KOPT-K1 (cell line): Measurements from ENCODE around the gene AEN.
"Not testable (repeated sequence)": the region's sequence is repeated elsewhere in the genome, so short reads cannot be mapped to it uniquely, and the experiment has no call there.

Source experiments
- H3K27ac ChIP-seq: fragments of 200-600 bp; sonication (generic); 2 replicates; pipeline ENCODE4 v1.5.1; 2016; ENCODE audit warnings: antibody characterized with exemption, mild to moderate bottlenecking, low read depth, low read length; ENCODE audit not compliant: poor library complexity, severe bottlenecking
- H3K36me3 ChIP-seq: fragments of 200-600 bp; sonication (generic); 2 replicates; pipeline ENCODE4 v1.5.1; 2017; ENCODE audit warnings: antibody characterized with exemption, mild to moderate bottlenecking, low read length, moderate library complexity; ENCODE audit not compliant: insufficient read depth
- H3K9me3 ChIP-seq: fragments of 200-600 bp; sonication (generic); 2 replicates; pipeline ENCODE4 v1.5.1; 2017; ENCODE audit warnings: antibody characterized with exemption, low read length, mild to moderate bottlenecking; ENCODE audit not compliant: insufficient read depth, poor library complexity, severe bottlenecking

Gene AEN

DNA sequence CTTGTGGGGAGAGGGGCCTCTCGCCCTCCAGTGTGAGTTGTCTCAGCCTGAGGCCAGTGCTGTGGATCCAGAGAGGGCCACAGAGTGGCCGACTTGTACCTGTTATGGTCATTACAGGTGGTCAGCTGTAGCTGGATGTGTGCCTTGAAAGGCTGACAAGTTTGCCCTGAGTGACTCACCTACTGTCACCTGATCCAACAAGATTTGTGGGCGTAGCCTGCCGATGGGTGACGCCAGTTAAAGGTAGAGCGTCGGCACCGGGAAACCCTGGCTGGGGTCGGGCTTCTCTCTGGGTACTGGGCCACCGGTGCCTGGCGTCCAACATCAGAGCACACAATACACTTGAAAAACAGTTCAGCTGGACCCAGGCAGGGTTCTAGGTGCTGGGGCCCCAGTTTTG, 14.9 kb downstream of the AEN start:
- Histone ChIP-seq H3K9me3 (no peaks in the 10 kb centered on the region), H3K27ac (peak overlapping the region; percentile 60), H3K36me3 (peaks cover 46% of the 10 kb centered on the region)

DNA sequence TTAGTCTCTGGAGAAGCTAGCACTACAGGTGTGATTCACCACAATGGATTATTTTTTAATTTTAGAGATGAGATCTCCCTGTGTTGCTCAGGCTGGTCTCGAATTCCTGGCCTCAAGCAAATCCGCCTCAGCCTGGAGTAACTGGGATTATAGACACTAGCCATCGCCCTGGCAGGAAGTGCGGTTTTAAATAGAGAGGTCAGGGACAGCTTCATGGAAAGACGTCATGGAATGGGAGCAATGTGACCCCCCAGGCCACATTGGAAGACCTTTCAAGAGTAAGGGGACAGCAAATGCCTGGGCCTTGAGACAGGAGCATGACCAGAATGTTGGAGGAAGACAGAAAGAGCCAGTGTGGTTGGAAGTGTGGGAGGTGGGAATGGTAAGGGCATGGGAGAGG, 15.5 kb downstream of the AEN start:
- H3K27ac ChIP-seq: peak overlapping the region; percentile 60
- H3K9me3 ChIP-seq: no peaks in the 10 kb centered on the region

DNA sequence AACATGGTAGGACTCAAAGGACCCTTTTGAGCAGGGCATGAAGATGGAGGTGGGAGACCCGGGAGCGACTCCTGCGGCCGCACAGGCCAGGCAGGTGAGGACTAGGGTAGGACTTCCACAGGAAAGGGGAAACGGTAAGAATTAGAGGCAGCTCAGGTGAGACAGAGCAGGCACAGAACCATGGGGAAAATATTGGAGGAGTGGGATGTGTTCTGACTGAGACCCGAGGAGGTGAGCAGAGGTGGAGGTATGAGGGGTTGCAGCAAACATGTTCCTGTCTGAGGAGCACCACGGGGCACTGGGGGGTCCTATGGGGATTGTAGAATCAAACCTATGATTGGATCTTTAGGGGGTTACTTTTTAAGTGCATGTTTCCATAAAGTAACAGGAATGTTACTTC, 16.3 kb downstream of the AEN start:
- Histone ChIP-seq H3K36me3 (peaks cover 32% of the 10 kb centered on the region), H3K9me3 (no peaks in the 10 kb centered on the region)

More for the DNA sequence above, 15.5 kb downstream of the AEN start:
- H3K36me3 ChIP-seq: peaks cover 40% of the 10 kb centered on the region

DNA sequence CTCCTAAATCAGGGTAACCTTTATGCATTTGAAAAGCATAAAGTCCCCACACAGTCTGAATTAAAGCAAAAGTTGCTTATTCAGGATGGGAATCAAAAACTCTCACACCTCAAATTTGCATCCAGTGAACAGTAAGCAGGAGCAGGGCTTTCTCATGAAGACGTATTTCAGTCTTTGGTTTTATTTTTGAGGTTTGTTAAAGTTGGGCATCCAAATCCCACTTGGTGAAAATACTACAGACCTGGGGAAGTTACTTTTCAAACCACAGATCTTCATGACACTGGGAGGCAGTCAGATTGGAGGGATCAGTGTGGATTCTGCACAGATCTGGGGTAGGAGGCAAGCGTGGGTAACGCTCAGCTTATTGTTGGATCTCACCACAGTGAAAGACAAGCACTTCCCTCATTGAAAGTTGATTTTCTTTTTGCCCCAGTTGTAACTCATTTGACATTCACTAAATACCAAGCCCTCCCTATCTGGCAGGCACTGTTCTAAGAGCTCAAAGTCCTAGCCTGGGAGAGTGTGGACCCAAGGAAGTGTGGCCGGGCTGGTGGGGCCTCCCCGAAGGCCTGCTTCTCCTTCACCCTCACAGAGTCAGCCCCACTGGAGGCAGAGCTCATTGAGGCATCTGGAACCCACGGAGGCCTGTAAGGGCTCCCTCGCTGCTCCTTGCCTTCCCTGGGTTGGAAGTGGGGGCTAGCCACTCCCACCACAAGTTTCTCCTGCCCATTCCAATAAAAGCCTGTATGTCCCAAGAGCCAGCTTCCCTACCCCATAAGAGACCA, 16.9 kb downstream of the AEN start:
- peak overlapping the region; percentile 68 for H3K27ac ChIP-seq
- H3K36me3 ChIP-seq: peaks cover 26% of the 10 kb centered on the region

More for the DNA sequence above, 16.3 kb downstream of the AEN start:
- H3K27ac ChIP-seq: no peak overlapping the region

DNA sequence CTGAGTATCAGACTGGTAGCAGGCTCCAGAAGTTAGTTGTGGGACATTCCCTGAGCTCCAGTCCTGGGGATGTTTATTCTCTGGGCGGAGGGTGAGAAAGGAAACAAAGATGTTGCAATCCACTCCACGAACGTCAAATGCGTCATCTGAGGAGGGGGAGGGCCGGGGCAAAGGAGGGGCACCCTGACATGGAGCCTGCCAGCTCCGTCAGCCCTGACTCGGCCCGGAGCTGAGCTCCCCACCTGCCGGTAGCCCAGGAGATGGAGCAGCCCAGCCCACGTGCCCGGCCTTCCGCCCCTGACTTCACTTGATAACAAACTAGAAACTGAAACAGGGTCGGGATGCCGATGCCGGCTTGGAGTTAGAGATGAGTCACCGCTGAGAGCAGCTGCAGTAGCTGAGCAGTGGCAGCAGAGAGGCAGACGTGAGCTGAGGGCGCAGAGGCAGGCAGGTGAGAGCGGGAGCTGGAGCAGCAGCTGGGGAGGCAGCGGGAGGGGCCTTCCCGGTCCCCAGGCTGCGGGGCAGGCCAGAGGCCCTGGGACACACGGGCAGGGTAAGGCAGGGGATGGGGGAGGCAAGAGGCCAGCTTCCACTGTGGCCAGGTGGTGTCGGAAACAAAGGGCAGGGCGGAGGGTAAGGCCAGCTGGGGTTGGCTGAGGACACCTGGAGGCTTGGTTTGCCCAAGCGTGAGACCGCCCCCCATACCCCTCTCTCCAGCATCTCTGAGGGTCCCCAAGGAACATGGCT, 17.7 kb downstream of the AEN start, which contains the start of gene ISG20:
Gene ISG20 (plus strand): TSS at position 391 of the 747 bp plus-strand sequence. CDS start 351 bp downstream, at position 742.
- no peaks in the 10 kb centered on the region for H3K9me3 ChIP-seq
- H3K36me3 ChIP-seq: peaks cover 19% of the 10 kb centered on the region
- peak within 1 kb of the TSS; percentile 68 for H3K27ac ChIP-seq

More for the DNA sequence above, 16.9 kb downstream of the AEN start:
- H3K9me3 ChIP-seq: no peaks in the 10 kb centered on the region

GRCh38 chr15:88641959-88642452, 20.9 kb downstream of the AEN start:
- Histone ChIP-seq H3K27ac (no peak overlapping the region), H3K36me3 (no peaks in the 10 kb centered on the region), H3K9me3 (no peaks in the 10 kb centered on the region)

DNA sequence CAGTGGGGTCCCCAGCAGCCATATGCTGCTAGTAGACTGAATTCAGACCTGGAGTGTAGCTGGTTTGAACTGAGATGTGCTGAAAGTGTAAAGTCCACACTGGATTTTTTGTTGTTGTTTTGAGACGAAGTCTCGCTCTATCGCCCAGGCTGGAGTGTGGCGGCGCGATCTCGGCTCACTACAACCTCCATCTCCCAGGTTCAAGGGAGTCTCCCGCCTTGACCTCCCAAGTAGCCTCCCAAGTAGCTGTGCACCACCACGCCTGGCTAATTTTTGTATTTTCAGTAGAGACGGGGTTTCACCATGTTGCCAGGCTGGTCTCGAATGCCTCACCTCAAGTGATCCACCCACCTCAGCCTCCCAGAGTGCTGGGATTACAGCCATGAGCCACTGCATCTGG, 21.4 kb downstream of the AEN start:
- H3K27ac ChIP-seq, H3K9me3 ChIP-seq, H3K36me3 ChIP-seq: not testable (repeated sequence)

GRCh38 chr15:88644741-88645140, 23.6 kb downstream of the AEN start:
- H3K27ac ChIP-seq: no peak overlapping the region
- no peaks in the 10 kb centered on the region for H3K36me3 ChIP-seq
- no peaks in the 10 kb centered on the region for H3K9me3 ChIP-seq

- Histone ChIP-seq H3K27ac (no peak overlapping the region), H3K9me3 (no peaks in the 10 kb centered on the region), H3K36me3 (no peaks in the 10 kb centered on the region)
Observed at GRCh38 chr15:88645171-88646087, 24.3 kb downstream of the AEN start.

DNA sequence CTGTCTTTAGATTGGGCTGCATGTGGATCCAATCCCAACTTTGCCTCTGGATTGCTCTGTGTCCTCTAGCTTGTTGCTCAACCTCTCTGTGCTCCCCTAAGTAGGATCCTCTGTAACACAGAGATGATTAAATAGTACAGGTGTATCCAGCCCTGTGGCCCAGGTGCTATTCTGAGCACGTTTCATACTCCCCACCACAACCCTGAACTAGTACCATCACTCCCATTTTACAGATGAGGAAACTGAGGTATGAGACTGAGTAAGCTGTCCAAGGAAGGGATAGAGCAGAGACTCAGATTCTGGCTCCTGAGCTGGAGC, 24.9 kb downstream of the AEN start:
- H3K36me3 ChIP-seq: no peaks in the 10 kb centered on the region
- no peak overlapping the region for H3K27ac ChIP-seq
- no peaks in the 10 kb centered on the region for H3K9me3 ChIP-seq

DNA sequence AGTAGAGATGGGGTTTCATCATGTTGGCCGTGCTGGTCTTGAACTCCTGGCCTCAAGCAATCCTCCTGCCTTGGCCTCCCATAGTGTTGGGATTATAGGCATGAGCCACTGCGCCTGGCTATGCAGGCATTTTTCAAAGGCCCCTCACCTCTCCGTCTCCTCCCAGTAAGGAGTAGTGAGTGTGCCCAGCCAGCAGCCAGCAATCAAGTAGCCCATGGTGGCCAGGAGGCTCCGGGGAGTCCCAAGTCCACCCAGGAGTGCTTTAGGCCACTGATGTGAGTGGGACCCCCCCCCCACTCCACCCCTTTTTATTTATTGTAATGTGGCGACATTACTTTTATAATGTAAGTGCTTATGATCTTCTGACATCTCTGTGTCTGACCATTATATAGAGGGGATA, 25.8 kb downstream of the AEN start:
- no peak overlapping the region for H3K27ac ChIP-seq
- H3K36me3 ChIP-seq: no peaks in the 10 kb centered on the region
- H3K9me3 ChIP-seq: no peaks in the 10 kb centered on the region

GRCh38 chr15:88647351-88648105, 26.4 kb downstream of the AEN start:
- Histone ChIP-seq H3K36me3 (no peaks in the 10 kb centered on the region), H3K27ac (no peak overlapping the region), H3K9me3 (no peaks in the 10 kb centered on the region)

DNA sequence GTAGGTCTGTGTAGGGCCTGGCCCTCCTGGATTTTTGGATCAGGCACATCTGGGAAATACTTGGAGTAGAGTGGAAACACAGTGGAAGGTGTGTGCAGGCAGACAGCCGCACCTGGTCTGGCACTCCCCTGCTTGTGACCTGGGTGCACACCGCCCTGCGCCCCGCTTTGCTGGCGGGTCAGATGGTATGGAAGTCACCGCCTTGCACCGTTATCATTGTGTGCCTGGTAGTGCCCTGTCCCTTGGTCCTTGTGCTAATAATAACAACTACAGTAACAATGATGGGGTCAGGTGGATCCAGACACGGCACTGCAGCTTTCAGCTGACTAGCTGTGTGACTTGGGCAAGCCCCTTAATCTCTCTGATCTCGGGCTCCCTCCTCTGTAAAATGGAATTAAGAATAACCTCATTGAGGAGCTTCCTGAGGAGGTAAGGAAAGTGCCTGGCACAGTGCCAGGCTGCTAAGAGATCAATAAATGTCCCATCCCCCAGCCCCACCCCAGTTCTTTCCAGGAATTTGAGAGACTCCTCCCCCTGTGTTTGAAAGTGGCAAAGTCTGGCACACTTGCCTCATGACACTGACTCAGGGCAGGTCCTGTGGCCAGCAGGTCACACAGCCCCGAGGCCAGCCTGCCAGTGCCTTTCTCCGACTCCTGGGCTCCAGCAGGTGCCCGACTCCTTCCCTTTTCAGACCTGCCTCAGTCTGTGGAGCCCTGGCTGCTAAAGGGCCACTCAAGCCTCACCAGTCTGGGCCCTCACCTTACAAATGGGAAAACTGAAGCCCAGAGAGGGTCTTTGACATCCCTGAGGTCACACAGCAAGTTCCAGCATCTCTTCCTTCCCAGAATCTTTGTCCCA, 27.4 kb downstream of the AEN start:
- Histone ChIP-seq H3K9me3 (no peaks in the 10 kb centered on the region), H3K36me3 (no peaks in the 10 kb centered on the region), H3K27ac (no peak overlapping the region)
